GM12801 (cell line): ENCODE data around the gene DPYD.

Experiments used
- CTCF ChIP-seq: IDR thresholded peaks from one replicate; pipeline ENCODE4 v1.5.1; 2011; ENCODE audit warnings: control low read depth; ENCODE audit not compliant: insufficient read length; ENCODE audit errors: extremely low read depth

DPYD gene

GRCh38 chr1:97508653-97509218 lies 412.1 kb downstream of the DPYD start:
- no peak for TF ChIP-seq CTCF

- no peak for TF ChIP-seq CTCF
Observed at GRCh38 chr1:97507863-97508262, 413.0 kb downstream of the DPYD start.

- TF ChIP-seq CTCF = no peak
Observed at GRCh38 chr1:97506368-97506767, 414.5 kb downstream of the DPYD start.

- no peak for TF ChIP-seq CTCF
Observed at GRCh38 chr1:97505816-97506215, 415.0 kb downstream of the DPYD start.

- TF ChIP-seq CTCF = no peak
Observed at GRCh38 chr1:97505289-97505688, 415.5 kb downstream of the DPYD start.

GRCh38 chr1:97502360-97502759 lies 418.5 kb downstream of the DPYD start:
- TF ChIP-seq CTCF = no peak

- TF ChIP-seq CTCF = no peak
Observed at GRCh38 chr1:97501628-97502027, 419.2 kb downstream of the DPYD start.

GRCh38 chr1:97500760-97501159 lies 420.1 kb downstream of the DPYD start:
- no peak for TF ChIP-seq CTCF
